Renal pelvis (tissue), 4 donors: Measurements from ENCODE around the gene CHURC1. TPM values are rescaled to one million over a fixed set of nuclear protein-coding genes. Genes with fewer than 3 reads are reported as not detected.

Experiments
- DNase-seq: peaks from one replicate; pipeline ENCODE4 v3.0.0-alpha.2; 2013
- polyA plus RNA-seq, 3 donors: library from polyadenylated mRNA; unstranded; fragments of 120-200 nt; gene quantifications; one replicate each; pipeline ENCODE4 v1.2.1, GENCODE V29; 2013; ENCODE audit not compliant: insufficient read length in 3 of 3

Gene CHURC1
- polyA plus RNA-seq, 3 donors: 50.4 to 51.6 (median 51.0) TPM

DNA sequence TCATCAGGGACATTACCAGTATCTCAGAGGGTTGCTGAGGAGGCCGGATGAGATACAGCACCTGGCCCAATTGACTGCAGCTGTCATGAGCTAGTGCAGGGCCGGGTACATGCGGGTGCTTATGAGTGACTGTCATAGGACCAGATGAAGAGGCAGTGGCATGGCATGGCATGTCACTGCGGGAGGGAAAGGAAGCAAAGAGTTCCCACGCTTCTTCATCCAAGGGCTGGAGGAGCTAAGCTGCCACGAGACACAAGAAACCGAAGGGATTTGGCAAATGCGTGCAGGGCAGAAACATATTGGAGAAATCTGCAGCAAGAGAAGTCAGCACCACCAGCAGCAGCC is 39.0 kb downstream of the CHURC1 start:
- DNase-seq: no peak

DNA sequence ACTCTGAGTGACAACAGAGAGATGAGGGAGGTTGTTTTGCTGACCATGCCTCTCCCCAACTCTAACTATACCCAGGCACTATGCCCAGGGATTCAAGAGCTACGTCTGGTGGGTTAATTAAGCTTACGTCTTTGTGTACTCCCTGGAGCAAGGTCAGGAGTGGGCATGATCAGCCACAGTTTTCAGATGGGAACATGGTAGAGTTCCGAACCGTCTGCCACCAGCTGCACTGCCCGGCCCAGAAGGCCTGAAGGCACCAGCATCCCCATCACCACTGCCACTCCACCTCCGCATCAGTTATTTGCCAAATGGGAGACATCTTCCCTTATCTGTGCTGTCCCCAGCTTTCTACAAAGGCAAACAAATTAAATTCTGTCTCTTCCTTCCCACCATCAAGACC is 39.4 kb downstream of the CHURC1 start:
- DNase-seq: no peak

DNA sequence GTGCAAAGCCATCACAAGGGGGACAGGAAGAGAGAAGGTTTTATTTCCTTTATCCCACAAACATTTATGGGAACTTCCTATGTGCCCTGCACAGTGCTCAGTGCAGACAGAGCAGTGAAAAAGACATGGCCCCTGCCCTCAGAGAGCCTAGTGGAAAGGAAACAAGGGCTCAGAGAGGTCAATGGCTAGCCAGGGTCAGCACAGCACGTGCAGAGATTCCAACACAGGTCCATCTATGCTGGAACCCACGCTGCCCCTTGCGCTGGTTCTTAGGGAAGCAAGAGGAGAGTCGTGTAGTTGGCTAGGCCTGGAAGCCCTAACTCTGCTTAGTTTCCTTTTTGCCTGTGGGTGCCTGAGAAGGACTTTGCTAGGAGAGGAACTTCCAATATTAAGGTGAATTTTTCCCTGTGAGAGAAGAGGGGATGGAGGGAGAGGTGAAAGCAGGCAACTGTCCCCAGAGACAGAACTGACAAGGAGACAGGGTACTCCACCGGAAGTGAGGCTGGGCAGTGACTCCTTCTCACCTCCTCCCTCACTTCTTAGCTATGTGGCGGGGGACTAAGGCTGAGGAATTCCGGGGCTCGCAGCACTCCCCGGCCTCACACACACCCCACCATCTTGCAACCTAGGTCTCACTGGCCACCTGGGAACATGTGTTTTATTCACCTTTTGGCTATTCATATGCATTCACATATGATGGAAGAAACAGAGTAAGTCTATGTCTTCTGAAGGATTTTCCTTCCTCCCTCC is 40.4 kb downstream of the CHURC1 start:
- no peak for DNase-seq

DNA sequence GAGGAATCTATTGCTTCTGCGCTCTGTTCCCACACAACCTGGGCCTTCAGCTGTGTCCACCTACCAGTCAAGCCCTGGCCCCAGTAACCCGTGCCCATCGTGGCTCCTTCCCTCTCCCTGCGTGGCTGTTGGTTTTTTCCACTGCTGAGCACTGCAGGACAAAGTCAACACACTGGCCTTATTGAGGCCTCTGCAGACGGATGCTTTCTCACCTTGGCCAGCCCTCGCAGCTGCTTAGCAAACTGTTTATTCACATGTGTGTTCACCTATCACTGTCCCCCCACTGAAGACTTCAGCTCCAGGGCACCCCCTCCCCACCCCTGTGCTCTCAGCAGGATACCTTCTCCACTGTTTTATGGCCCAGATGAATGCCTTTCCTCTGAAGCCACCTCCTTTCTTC is 41.0 kb downstream of the CHURC1 start:
- DNase-seq: no peak

DNA sequence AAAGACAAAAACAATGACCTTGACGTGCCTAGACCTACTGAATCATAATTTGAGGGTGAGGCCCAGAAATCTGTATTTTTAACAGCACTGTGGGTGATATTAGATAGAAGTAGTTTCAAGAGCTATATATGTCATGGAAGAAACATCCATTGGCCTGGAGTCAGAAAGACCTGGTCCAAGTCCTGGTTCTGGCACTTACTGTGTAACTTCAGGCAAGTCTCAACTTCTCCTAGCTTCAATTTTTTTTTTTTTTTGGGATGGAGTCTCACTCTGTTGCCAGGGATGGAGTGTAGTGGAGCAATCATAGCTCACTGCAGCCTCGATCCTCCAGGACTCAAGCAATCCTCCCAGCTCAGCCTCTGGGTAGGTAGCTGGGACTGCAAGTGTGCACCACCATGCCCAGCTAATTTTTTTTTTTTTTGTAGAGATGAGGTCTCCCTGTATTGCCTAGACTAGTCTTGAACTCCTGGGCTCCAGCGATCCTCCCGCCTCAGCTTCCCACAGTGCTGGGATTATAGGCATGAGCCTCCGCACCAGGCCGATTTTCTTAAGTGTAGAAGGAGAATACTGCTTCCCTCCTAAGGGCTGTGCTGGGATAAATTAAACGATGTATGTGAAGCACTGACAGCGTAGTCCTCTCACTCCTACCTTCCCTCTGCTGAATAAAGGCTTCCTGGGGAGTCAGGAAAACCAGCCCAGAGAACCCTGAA is 42.6 kb downstream of the CHURC1 start:
- DNase-seq: no peak

DNA sequence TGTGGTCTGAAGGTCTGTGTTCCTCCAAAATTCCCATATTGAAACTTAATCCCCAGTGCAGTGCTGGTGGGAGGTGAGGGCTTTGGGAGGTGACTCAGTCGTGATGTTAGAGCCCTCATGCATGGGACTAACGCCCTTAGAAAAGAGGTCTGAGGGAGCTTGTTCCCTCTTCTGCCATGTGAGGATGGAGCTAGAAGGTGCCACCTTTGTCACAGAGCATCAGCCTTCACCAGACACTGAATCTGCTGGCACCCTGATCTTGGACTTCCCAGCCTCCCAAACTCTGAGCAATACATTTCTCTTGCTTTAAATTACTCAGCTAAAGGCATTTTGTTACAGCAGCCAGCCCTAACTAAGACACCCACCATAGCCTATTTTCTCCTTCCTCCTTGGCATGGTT is 43.9 kb downstream of the CHURC1 start:
- no peak for DNase-seq

DNA sequence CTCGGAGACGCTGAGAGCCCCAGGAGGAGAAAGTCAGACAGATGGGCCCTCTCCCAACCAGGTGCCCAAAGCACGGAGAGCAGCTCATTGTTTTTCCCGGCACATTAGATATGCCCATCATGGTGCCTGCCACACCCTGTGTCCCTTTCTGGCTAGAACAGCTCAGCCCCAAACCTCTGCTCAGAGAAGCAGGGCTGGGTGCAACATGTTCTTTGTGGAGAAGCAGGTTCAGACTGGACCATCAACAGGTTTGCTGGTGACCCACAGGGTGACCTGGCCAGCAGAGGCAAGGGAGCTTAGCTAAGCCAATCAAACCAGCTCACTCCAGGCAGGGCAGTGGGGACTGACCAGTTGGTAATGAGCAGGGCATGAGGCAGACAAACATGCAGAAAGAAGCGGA is 44.5 kb downstream of the CHURC1 start:
- no peak for DNase-seq

DNA sequence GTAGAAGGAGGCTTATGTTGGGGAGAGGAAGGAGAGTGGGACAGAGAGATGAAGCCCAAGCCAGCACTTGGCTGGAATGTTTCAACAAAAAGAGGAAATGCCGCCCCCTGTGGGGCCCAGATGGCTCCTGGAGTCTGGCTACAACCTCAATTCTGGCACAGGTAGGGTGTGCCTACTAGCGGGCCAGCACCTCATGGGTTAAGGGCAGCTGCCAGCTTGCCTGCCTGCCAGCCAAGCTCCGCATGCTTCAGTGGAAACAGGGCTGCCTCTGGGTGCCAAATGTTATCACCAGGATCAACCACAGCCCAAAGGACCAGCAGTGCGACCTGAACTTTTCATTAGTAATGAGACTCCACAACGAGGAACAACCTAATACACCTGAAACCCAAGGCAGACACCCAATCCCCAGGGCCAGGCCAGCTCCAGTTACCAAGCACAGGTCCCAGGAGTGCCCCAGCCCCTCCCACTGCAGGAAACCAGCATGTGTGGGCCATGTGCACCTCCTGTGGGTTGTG is 46.6 kb downstream of the CHURC1 start:
- DNase-seq: no peak

DNA sequence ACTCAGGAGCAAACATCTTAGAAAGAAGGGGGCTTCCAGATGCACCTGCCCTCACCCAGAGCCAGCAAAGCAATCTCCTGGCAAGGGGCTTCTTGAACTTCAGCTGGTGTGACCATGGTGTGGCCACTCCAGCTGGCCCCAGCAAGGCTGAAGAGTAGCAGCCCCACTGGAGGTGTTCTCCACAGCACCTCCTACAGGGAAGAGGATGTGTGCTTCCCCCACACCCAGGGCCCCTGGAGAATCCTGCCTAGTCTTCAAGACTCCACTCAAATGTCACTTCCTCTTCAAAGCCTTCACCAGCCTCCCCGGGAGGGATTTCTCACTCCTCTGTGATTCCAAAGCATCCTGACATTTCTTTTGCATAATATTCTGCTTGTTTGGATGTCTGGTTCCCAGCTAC is 49.4 kb downstream of the CHURC1 start:
- DNase-seq: no peak

DNA sequence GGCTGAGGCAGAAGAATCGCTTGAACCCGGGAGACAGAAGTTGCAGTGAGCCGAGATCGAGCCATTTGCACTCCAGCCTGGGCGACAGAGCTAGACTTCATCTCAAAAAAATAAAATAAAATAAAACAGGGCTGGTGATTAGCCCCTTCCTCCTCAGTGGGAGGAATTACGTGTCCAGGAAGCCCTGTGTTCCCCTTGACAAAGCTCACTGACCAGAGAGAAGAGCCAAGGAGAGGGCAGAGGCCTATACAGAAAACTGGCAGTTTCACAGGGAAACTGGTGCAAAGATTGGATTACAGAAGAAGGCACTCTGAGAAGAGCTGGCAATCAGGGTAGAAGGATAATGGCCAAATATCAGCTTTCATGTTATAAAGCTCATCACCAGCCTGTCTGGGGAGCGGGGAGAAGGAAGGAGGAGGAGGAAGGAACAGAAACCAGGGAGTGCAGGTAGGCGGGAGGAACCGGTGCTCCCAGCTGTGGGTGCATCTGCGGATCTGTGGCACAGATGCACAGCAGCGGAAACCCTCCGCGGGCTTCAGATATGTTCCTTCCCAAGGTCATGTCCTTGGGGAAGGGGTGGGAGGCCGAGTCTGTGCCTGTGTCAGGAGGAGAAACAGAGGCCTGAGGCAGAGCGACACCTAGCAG is 51.2 kb downstream of the CHURC1 start:
- no peak for DNase-seq

DNA sequence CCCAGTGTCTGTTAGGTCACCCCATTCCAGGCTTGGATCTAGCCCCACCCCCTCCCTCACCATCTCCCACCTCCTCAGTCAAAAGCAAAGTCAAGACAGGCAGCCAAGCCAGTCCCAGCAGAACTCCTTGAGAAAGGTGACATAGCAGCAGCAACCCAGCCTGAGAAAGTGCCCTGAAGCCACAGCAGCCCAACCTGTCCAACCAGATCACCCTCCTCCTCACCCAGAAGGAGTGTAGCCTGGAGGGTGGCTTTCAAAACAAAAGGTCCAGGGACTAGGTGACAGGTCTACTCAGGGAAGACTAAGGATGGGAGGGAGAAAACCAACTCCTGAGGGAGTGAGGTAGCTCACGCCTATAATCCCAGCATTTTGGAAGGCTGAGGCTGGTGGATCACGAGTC is 52.7 kb downstream of the CHURC1 start:
- DNase-seq: no peak

DNA sequence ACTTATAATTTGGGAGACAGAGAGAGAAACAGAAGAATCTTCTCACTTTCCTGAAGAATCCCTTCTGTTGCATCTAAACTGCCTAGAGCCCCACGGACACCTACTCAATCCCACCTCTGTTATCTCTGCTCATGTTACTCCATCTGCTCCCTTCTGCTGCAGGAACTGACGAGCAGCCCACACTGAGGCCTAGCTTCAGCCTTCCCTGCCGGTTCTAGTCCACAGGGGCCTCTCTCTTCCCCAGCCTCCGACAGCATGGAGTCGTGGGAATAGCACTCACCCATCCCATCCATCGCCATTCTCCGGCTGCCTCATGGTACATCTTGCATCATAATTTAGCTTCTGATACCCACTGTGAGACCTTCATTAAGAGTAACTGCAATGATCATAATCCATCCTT is 53.9 kb downstream of the CHURC1 start:
- DNase-seq: no peak

DNA sequence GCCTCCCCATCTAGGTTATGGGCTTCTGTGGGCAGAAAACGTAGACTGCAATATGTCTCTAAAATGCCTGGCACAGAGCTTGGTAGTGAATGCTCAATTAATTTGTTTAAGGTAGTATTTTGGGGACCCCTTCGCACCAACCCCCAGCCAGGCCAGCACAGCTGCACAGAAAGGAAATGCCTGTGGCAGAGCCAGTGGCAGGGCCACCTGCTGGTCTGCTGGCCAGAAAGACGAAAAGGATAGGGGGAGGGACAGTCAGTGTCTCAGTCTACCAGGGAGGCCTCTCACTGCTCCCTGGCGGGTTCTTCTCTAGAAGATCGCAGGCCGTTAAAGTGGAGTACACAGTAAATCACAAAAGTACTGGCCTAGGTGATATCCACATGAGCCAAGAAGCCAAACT is 54.4 kb downstream of the CHURC1 start:
- DNase-seq: no peak

DNA sequence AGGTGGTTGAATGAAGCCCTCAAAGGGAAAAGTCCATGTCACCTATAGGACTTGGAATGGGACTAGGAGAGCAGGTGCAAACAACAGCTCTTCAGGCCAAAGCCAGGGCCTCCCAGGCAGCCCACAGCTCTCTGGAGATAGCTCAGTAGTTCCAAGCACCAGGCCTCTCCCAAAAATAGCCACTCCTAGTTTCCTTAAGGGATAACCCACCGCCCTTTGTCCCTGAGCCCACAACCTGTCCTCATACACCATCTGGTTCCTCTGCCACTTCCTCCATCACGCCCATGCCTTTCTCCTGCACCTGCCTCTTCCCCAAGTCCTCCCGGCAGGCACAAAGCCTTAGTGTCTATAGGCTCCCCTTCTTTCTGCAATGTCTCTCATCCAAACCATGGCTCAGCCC is 55.8 kb downstream of the CHURC1 start:
- no peak for DNase-seq

DNA sequence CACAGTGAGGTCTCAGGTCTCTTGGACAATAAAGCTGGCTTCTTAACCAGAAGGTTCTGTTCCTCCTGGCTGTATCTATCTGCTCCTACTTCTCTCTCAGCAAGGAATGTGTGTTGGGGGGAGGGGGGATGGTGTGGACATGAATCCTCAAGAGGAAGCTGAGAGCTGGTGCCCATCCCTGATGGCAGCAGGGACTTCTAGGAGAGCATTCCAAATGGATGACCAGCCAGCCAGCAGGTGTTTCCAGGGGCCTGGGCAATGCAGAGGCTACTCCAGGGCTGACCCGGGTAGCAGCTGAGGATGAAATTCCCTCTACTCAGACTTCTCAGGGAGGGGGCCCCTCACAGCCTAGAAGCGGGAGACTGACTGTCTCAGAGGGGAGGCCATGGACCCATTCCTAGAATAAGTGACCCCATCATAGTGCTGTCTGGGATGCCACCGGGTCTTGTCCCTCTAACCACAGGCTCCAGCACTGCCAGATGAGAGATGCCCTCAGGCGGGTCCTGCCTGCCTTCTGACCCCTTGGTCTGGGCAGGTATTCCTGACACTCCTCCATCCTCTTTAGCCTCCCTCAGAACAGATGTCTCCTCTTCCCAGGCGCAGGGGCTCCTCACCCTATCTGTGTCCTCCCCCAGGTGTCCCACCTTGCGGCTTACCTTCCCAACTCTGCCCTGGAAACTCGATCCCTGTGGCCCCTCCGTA is 56.7 kb downstream of the CHURC1 start:
- no peak for DNase-seq

DNA sequence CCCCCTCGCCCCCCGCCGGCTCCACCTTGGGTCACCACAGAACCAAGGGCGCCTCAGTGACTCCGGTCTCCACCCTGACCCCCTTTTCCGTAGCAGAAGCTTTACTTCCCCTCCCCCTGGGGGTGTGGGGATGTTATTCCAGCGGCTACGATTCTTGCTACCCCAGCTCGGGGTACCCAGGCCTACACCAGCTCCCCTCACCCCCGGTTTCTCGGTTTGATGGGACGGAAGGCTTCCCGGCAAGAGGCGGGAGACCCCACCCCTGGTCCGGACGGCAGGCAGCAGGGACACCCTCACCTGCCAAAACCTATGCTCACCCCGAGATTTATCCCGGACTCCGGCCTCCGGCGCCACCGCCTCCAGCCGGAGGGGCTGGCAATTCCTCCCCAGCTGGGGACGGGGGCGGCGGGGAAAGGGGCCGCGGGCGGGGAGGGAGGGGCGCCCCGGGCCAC is 57.3 kb downstream of the CHURC1 start:
- DNase-seq: no peak

DNA sequence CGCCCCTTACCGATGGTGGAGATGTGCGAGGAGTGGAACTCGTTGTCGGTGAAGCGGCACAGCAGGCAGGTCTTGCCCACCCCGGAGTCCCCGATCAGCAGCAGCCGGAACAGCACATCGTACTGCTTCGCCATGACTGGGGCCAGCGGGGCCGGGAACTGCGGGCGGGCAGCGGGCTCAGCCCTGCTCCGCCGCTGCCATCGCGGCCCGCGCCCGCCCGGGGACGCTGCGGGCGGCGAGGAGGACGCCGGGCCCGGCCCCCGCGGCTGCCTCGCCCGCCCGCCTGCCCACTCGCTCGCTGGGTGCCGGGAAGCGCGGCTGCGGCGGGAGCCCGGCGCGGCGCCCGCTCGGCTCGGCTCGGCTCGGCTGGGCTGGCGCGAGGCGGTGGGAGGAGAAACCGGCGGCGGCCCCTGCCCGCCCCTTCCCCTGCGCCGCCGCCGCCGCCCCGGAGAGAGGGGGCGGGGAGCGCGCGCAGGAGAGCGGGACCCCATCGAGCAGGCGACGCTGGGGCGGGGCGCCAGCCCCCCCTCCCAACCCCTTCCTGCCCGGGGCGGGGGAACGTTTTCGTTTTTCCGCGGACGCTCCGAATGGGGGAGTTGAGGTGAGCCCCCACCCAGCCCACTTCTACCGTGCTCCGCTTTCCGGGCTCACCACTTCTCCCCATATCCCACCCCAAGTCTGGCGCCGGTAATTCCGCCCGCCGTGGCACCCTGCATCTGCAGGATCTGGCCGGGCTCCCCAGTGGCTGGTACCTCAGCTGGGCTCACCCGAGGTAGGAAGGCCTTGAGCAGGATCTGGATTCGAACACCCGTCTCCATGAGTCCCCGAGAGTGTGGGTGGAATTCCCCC is 57.9 kb downstream of the CHURC1 start, which contains the start of gene RAB15:
TSS of gene RAB15 (minus strand) at position 394 of the 849 bp plus-strand sequence. CDS start at position 134, 260 bp downstream.
- no peak for DNase-seq

DNA sequence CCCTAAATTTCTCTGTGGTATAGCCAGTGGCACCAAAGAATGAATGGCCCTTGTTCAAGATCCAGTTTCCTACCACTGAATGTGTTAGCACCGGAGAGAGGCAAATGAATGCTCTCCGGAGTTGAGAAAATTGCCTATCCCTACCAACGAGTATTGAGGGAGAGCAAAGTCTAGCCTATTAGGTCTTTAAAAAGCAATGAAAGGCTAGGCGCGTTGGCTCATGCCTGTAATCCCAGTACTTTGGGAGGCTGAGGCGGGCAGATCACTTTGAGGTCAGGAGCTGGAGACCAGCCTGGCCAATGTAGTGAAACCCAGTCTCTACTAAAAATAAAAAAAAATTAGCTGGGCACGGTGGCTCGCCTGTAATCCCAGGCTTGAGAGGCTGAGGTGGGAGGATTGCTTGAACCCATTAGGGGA is 58.8 kb downstream of the CHURC1 start:
- DNase-seq: no peak

DNA sequence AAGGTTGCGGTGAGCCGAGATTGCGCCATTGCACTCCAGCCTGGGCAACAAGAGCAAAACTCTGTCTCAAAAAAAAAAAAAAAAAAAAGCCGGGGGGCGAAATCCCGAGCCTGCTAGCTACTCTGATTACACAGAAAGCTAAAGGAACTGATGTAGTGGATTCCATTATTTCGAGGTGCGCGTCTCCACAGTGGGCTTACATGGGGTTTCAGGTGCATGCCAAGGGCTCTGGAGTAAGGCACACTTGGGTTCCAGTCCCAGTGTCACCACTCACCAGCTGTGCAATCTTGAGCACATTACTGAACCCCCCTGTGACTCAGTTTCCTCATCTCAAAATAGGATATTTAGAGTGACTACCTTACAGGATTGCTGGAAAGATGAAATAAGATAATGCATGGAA is 59.6 kb downstream of the CHURC1 start:
- no peak for DNase-seq

DNA sequence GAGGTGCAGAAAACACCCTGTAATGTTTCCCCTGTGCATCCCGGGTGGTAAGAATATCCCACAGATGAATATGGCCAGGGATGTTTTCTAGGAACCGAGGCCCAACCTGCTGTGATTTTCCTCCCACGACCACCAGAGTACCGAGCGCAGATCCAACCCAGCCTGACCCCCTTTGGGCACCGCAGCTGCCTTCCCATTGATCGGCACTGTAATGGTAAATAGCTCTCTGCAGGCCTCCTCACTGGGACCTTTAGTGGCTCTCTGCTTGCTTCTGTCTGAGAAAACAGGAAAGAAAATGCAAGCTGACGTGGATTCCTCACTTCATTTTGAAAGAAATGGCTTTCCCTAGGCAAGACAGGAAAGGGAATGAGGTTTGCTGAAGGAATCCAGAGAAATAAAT is 60.3 kb downstream of the CHURC1 start:
- no peak for DNase-seq
